ENCODE measurements around the gene CPEB1.

DNA sequence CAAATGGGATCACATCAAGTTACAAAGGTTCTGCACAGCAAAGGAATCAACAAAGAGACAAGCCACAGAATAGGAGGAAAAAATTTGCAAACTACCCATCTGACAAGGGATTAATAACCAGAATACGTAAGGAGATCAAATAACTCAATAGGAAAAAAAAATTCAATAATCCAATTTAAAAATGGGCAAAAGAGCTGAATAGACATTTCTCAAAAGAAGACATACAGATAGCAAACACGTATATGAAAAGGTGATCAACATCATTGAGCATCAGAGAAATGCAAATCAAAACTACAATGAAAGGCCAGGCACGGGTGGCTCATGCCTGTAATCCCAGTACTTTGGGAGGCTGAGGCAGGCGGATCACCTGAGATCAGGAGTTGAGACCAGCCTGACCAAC, 23.5 kb upstream of the CPEB1 start:
- TF ChIP-seq POLR2AphosphoS5 (IDR thresholded peaks at IDR 0.05; ENCODE audit: low read depth, low read length) (no peak), REST (IDR thresholded peaks at IDR 0.05; ENCODE audit: insufficient read depth in 1 of 2, low read depth in 2 of 2, low read length in 2 of 2) (no peak)

All from PFSK-1 (cell line).